ENCODE data around the gene PREB.

PREB gene

GRCh38 chr2:27084297-27085061, 50.0 kb downstream of the PREB start:
- no peak for DNase-seq
- Mint-ChIP-seq H3K4me3 (peak overlapping the region; percentile 34), H3K27me3 (ENCODE audit: low read depth, poor library complexity) (peaks cover 29% of the 10 kb centered on the region), H3K9me3 (no peaks in the 10 kb centered on the region), H3K4me1 (peaks cover 48% of the 10 kb centered on the region), H3K36me3 (ENCODE audit: low read depth) (no peaks in the 10 kb centered on the region), H3K27ac (no peak overlapping the region)
- TF ChIP-seq, protein P1, sequence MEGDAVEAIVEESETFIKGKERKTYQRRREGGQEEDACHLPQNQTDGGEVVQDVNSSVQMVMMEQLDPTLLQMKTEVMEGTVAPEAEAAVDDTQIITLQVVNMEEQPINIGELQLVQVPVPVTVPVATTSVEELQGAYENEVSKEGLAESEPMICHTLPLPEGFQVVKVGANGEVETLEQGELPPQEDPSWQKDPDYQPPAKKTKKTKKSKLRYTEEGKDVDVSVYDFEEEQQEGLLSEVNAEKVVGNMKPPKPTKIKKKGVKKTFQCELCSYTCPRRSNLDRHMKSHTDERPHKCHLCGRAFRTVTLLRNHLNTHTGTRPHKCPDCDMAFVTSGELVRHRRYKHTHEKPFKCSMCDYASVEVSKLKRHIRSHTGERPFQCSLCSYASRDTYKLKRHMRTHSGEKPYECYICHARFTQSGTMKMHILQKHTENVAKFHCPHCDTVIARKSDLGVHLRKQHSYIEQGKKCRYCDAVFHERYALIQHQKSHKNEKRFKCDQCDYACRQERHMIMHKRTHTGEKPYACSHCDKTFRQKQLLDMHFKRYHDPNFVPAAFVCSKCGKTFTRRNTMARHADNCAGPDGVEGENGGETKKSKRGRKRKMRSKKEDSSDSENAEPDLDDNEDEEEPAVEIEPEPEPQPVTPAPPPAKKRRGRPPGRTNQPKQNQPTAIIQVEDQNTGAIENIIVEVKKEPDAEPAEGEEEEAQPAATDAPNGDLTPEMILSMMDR (IDR thresholded peaks at IDR 0.05): no peak

DNA sequence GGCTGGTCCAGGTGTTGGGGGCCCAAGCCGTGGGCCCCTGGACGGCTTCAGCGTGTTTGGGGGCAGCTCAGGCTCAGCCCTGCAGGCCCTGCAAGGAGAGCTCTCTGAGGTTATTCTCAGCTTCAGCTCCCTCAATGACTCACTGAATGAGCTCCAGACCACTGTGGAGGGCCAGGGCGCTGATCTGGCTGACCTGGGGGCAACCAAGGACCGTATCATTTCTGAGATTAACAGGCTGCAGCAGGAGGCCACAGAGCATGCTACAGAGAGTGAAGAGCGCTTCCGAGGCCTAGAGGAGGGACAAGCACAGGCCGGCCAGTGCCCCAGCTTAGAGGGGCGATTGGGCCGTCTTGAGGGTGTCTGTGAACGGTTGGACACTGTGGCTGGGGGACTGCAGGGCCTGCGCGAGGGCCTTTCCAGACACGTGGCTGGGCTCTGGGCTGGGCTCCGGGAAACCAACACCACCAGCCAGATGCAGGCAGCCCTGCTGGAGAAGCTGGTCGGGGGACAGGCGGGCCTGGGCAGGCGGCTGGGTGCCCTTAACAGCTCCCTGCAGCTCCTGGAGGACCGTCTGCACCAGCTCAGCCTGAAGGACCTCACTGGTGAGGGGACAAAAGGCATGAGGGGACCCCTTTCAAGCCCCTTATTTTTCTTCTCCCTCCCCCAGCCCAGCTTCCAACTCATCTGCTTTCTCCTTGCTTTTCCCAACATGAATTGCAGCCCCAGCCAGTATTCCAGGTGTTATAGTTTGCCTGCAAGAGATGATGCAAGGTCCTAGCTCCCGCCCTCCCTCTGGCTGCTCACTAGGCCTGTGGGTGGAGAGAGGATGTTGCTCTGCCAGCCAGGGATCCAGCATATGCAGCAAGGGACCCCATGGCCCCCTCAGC, 50.8 kb downstream of the PREB start:
- Mint-ChIP-seq H3K9me3 (no peaks in the 10 kb centered on the region), H3K36me3 (ENCODE audit: low read depth) (no peaks in the 10 kb centered on the region), H3K4me1 (peaks cover 53% of the 10 kb centered on the region), H3K27me3 (ENCODE audit: low read depth, poor library complexity) (peaks cover 27% of the 10 kb centered on the region), H3K27ac (no peak overlapping the region), H3K4me3 (no peak overlapping the region)
- TF ChIP-seq, protein P1 (IDR thresholded peaks at IDR 0.05): no peak
- DNase-seq: no peak

- Mint-ChIP-seq H3K27ac (no peak overlapping the region), H3K4me3 (no peak overlapping the region), H3K9me3 (no peaks in the 10 kb centered on the region), H3K4me1 (peaks cover 61% of the 10 kb centered on the region), H3K27me3 (ENCODE audit: low read depth, poor library complexity) (peaks cover 19% of the 10 kb centered on the region), H3K36me3 (ENCODE audit: low read depth) (no peaks in the 10 kb centered on the region)
- DNase-seq: no peak
- TF ChIP-seq, protein P1 (IDR thresholded peaks at IDR 0.05): no peak
Measured at GRCh38 chr2:27082773-27083409, 51.5 kb downstream of the PREB start.

GRCh38 chr2:27081984-27082772, 52.3 kb downstream of the PREB start:
- no peak overlapping the region for H3K4me3 Mint-ChIP-seq
- H3K27ac Mint-ChIP-seq: no peak overlapping the region
- no peaks in the 10 kb centered on the region for H3K36me3 Mint-ChIP-seq (ENCODE audit: low read depth)
- peaks cover 61% of the 10 kb centered on the region for H3K4me1 Mint-ChIP-seq
- TF ChIP-seq, protein P1 (IDR thresholded peaks at IDR 0.05): no peak
- no peak for DNase-seq
- H3K27me3 Mint-ChIP-seq (ENCODE audit: low read depth, poor library complexity): peaks cover 12% of the 10 kb centered on the region
- no peaks in the 10 kb centered on the region for H3K9me3 Mint-ChIP-seq
